B cell (primary cell): Measurements from ENCODE around the gene TAX1BP3. TPM values are rescaled to one million over a fixed set of nuclear protein-coding genes. Genes with fewer than 3 reads are reported as not detected.

Experiments
- ATAC-seq: fragments of 200-7000 bp; cut with Tn5 transposase; one replicate; pipeline ENCODE4 v1.10.0; 2021; ENCODE audit warnings: low read depth, mild to moderate bottlenecking, moderate number of reproducible peaks, moderate library complexity
- CTCF ChIA-PET: fragments of 350-600 bp; sonication (Branson Sonifier 250); formaldehyde crosslinking; loops from one replicate; lab custom pipeline; 2021; ENCODE audit warnings: antibody characterized with exemption, inconsistent platforms; lab: Charles Lee
- POLR2A ChIA-PET: fragments of 350-600 bp; sonication (Branson Sonifier 250); formaldehyde crosslinking; loops from one replicate; lab custom pipeline; 2021; ENCODE audit warnings: antibody characterized with exemption; lab: Charles Lee
- DNase-seq: peaks from one replicate; pipeline ENCODE4 v3.0.0; 2013
- H2AFZ ChIP-seq: 2 replicates; pipeline ENCODE4 v1.6.1; 2012; ENCODE audit warnings: mild to moderate bottlenecking, low read depth, low read length; ENCODE audit not compliant: insufficient read depth, poor library complexity, severe bottlenecking
- H3K27ac ChIP-seq, 2 donors: 1 replicate in 1 of 2; 2 replicates in 1 of 2; pipeline ENCODE4 v1.5.1; 2012 to 2013; ENCODE audit warnings: low read length in 2 of 2, mild to moderate bottlenecking in 2 of 2, moderate library complexity in 1 of 2
- H3K27me3 ChIP-seq, 4 experiments: fragments of 200-600 bp in 1 of 4; sonication (generic) in 1 of 4; replicated peaks in 1 of 4; 1 replicate in 2 of 4; 2 replicates in 2 of 4; pipeline versions ENCODE4 v1.6.1 to v1.7.0; 2013 to 2016; ENCODE audit warnings: low read length in 3 of 4, mild to moderate bottlenecking in 2 of 4, mixed read lengths in 1 of 4, moderate library complexity in 1 of 4; ENCODE audit not compliant: insufficient read depth in 4 of 4, control insufficient read depth in 3 of 4; ENCODE audit errors: control extremely low read depth in 1 of 4
- H3K36me3 ChIP-seq, 2 experiments: replicated peaks in 1 of 2; 1 replicate in 1 of 2; 2 replicates in 1 of 2; pipeline versions ENCODE4 v1.6.1 to v1.7.1; 2013; ENCODE audit warnings: low read length in 1 of 2; ENCODE audit not compliant: insufficient read depth in 2 of 2, control insufficient read depth in 1 of 2; ENCODE audit errors: control extremely low read depth in 1 of 2, extremely low read depth in 1 of 2
- H3K4me1 ChIP-seq, 2 donors: fragments of 200-600 bp in 1 of 2; sonication (generic) in 1 of 2; 1 replicate in 1 of 2; 2 replicates in 1 of 2; pipeline versions ENCODE4 v1.5.1 to v1.6.1; 2013 to 2017; ENCODE audit warnings: low read length in 2 of 2; ENCODE audit not compliant: control insufficient read depth in 2 of 2, insufficient read depth in 2 of 2
- H3K4me2 ChIP-seq: replicated peaks from 2 replicates; pipeline ENCODE3; 2012; ENCODE audit warnings: mild to moderate bottlenecking, low read depth, low read length; ENCODE audit not compliant: poor library complexity, severe bottlenecking
- H3K4me3 ChIP-seq, 5 experiments: fragments of 200-600 bp in 1 of 5; sonication (generic) in 1 of 5; 1 replicate in 3 of 5; 2 replicates in 2 of 5; pipeline versions ENCODE4 v1.5.1 to v1.7.0; 2011 to 2016; ENCODE audit warnings: low read length in 4 of 5, mild to moderate bottlenecking in 4 of 5, low read depth in 2 of 5, control low read depth in 1 of 5, moderate library complexity in 1 of 5; ENCODE audit not compliant: insufficient read depth in 1 of 5; ENCODE audit errors: control extremely low read depth in 1 of 5, extremely low read depth in 1 of 5
- H3K79me2 ChIP-seq: fragments of 200-600 bp; sonication (generic); one replicate; pipeline ENCODE4 v1.6.0; 2016; ENCODE audit warnings: low read length; ENCODE audit not compliant: control insufficient read depth, insufficient read depth
- H3K9ac ChIP-seq: fragments of 200-600 bp; sonication (generic); 2 replicates; pipeline ENCODE4 v1.6.1; 2017; ENCODE audit warnings: mild to moderate bottlenecking, low read length, moderate library complexity
- H3K9me3 ChIP-seq, 3 donors: one replicate each; pipeline versions ENCODE4 v1.6.1 to v1.7.1; 2013; ENCODE audit warnings: low read length in 2 of 3; ENCODE audit not compliant: control insufficient read depth in 2 of 3, insufficient read depth in 1 of 3; ENCODE audit errors: control extremely low read depth in 1 of 3
- H4K20me1 ChIP-seq: 2 replicates; pipeline ENCODE4 v1.6.0; 2012; ENCODE audit warnings: mild to moderate bottlenecking, low read length; ENCODE audit not compliant: insufficient read depth, control insufficient read depth, poor library complexity, severe bottlenecking
- H3K27ac Mint-ChIP-seq: one replicate; pipeline ENCODE4 v1.8.0; 2021; ENCODE audit warnings: mixed read lengths
- H3K27me3 Mint-ChIP-seq: one replicate; pipeline ENCODE4 v1.8.0; 2021; ENCODE audit warnings: mixed read lengths
- H3K4me1 Mint-ChIP-seq: one replicate; pipeline ENCODE4 v1.8.0; 2021; ENCODE audit warnings: mixed read lengths
- H3K4me3 Mint-ChIP-seq: one replicate; pipeline ENCODE4 v1.8.0; 2021; ENCODE audit warnings: mixed read lengths
- H3K9me3 Mint-ChIP-seq: one replicate; pipeline ENCODE4 v1.8.0; 2022; ENCODE audit warnings: mixed read lengths; ENCODE audit not compliant: insufficient read depth
- EZH2 ChIP-seq: IDR thresholded peaks from 2 replicates; pipeline ENCODE4 v1.6.1; 2012; ENCODE audit warnings: borderline replicate concordance, low read depth, mild to moderate bottlenecking, moderate library complexity, low read length; ENCODE audit not compliant: insufficient read depth, poor library complexity, severe bottlenecking
- WGBS: methylation state at CpG from one replicate; pipeline ENCODE4 v1.1.5; 2013; ENCODE audit warnings: missing lambda C conversion rate; ENCODE audit not compliant: insufficient coverage; 5-methylcytosine and 5-hydroxymethylcytosine counted together
- intact Hi-C: fragments of 100-400 bp; cut with micrococcal nuclease; formaldehyde crosslinking; loops from one replicate; pipeline ENCODE4 v1.10.0; 2022
- polyA plus RNA-seq: library from polyadenylated mRNA; depleted of rRNA; stranded (reverse); fragments of >200 nt; gene quantifications from 2 replicates; pipeline ENCODE4 v1.2.3, GENCODE V29; 2012
- total RNA-seq, 2 donors: library from RNA; stranded (reverse); fragments of 120-200 nt in 1 of 2; gene quantifications; 1 replicate in 1 of 2; 2 replicates in 1 of 2; pipeline versions ENCODE4 v1.2.3 to v1.2.4, GENCODE V29; 2013 to 2022
- TF ChIP-seq, protein P1 (sequence below): fragments of 200-600 bp; IDR thresholded peaks from one replicate; pipeline ENCODE4 v1.8.0; 2022; ENCODE audit warnings: antibody characterized with exemption, mild to moderate bottlenecking

The TAX1BP3 gene
- total and polyA plus RNA-seq, 2 donors (not counting 1 experiment from before 2014, with no cell fraction given): 17.7 to 22.1 TPM

GRCh38 chr17:3682033-3682432 lies 13.7 kb upstream of the TAX1BP3 start:
- no peaks in the 10 kb centered on the region for H3K27me3 ChIP-seq
- TF ChIP-seq, protein P1, sequence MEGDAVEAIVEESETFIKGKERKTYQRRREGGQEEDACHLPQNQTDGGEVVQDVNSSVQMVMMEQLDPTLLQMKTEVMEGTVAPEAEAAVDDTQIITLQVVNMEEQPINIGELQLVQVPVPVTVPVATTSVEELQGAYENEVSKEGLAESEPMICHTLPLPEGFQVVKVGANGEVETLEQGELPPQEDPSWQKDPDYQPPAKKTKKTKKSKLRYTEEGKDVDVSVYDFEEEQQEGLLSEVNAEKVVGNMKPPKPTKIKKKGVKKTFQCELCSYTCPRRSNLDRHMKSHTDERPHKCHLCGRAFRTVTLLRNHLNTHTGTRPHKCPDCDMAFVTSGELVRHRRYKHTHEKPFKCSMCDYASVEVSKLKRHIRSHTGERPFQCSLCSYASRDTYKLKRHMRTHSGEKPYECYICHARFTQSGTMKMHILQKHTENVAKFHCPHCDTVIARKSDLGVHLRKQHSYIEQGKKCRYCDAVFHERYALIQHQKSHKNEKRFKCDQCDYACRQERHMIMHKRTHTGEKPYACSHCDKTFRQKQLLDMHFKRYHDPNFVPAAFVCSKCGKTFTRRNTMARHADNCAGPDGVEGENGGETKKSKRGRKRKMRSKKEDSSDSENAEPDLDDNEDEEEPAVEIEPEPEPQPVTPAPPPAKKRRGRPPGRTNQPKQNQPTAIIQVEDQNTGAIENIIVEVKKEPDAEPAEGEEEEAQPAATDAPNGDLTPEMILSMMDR: no peak
- no peak for TF ChIP-seq EZH2
- ChIA-PET POLR2A (interaction anchor here (0.6 to 1.5 kb wide), 4 partner anchors 13 to 56 kb away, joined by 4 to 10 read pairs (median 4); no protein-coding TSS in a partner anchor), CTCF (interaction anchor here (0.6 to 5.2 kb wide), 15 partner anchors 11 to 1115 kb away, joined by 3 to 184 read pairs (median 6); partner anchors contain the start of genes NCBP3 and P2RX5)
- DNase-seq (no peak), ATAC-seq (no peak)
- no peak overlapping the region for H3K4me3 ChIP-seq
- no peak overlapping the region for H3K4me2 ChIP-seq
- Mint-ChIP-seq H3K4me3 (no peak overlapping the region), H3K4me1 (peaks cover 44% of the 10 kb centered on the region), H3K27ac (peak overlapping the region; percentile 71), H3K9me3 (no peaks in the 10 kb centered on the region), H3K27me3 (no peaks in the 10 kb centered on the region)
- WGBS: 95% methylated on average over 11 of the region's 12 CpGs
- no peak overlapping the region for H3K9ac ChIP-seq
- H3K36me3 ChIP-seq: peaks cover 0 to 68% of the 10 kb centered on the region in 2 experiments
- H3K9me3 ChIP-seq: peaks cover 0 to 7% (median 0%) of the 10 kb centered on the region in 3 donors
- peaks cover 17 to 47% of the 10 kb centered on the region in 2 donors for H3K4me1 ChIP-seq
- H3K27ac ChIP-seq: peak overlapping the region; percentile 36 to 56
- peaks cover 29% of the 10 kb centered on the region for H3K79me2 ChIP-seq
- intact Hi-C loops: loop anchor here (2.0 kb wide), 5 partner anchors 13 to 145 kb away; partner anchors contain the start of genes EMC6, HASPIN and TAX1BP3
- H2AFZ ChIP-seq: no peak overlapping the region
- H4K20me1 ChIP-seq: peaks cover 77% of the 10 kb centered on the region

DNA sequence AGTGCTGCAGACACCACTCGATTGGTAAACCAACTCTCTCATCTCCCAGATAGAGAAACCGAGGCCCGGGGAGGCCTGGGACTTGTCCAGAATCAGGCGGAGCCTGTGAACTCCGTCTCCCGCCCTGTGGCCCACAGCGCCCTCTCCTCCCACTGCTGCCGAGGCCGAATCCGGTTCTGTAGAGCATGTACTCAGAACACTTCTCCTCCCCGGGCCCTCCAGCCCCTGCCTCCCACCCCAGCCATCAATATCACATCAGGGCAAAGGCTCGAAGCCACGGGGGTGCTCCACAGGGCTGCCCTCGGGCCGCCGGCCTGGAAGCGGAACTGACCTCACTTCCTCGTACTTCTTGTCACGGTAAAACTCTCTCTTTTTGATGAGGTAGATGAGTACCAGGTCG lies 13.2 kb upstream of the TAX1BP3 start:
- Histone ChIP-seq H4K20me1 (peaks cover 79% of the 10 kb centered on the region), H3K4me2 (no peak overlapping the region), H3K4me1 (peaks cover 17 to 47% of the 10 kb centered on the region in 2 donors), H3K27ac (peak overlapping the region; percentile 36 to 56), H3K36me3 (peaks cover 0 to 70% of the 10 kb centered on the region in 2 experiments), H3K9me3 (peaks cover 0 to 7% (median 0%) of the 10 kb centered on the region in 3 donors), H3K4me3 (no peak overlapping the region), H3K79me2 (peaks cover 29% of the 10 kb centered on the region), H3K9ac (no peak overlapping the region), H2AFZ (no peak overlapping the region), H3K27me3 (no peaks in the 10 kb centered on the region)
- Mint-ChIP-seq H3K27ac (peak overlapping the region; percentile 71), H3K4me1 (peaks cover 44% of the 10 kb centered on the region), H3K27me3 (no peaks in the 10 kb centered on the region), H3K4me3 (no peak overlapping the region), H3K9me3 (no peaks in the 10 kb centered on the region)
- ChIA-PET POLR2A (interaction anchor here (0.6 to 1.5 kb wide), 2 partner anchors 13 to 57 kb away, joined by 4 read pairs; no protein-coding TSS in a partner anchor), CTCF (interaction anchor here (1.2 to 5.2 kb wide), 5 partner anchors 11 to 145 kb away, joined by 3 to 184 read pairs (median 38); partner anchors contain the start of gene P2RX5)
- TF ChIP-seq, protein P1: no peak
- no peak for TF ChIP-seq EZH2
- intact Hi-C loops: no loop called here
- ATAC-seq (no peak), DNase-seq (no peak)
- WGBS: 91% methylated on average over 13 of the region's 20 CpGs
